ENCODE results near the gene EPDR1. TPM values are rescaled to one million over a fixed set of nuclear protein-coding genes. Genes with fewer than 3 reads are reported as not detected.

The EPDR1 gene
- total RNA-seq, 1 donor = 123 TPM

- no peak overlapping the region for H2AFZ ChIP-seq (ENCODE audit: low read length)
- no peaks in the 10 kb centered on the region for H4K20me1 ChIP-seq (ENCODE audit: insufficient read depth, low read length)
- H3K36me3 ChIP-seq (ENCODE audit: insufficient read depth, low read length) = no peaks in the 10 kb centered on the region
- H3K27me3 ChIP-seq (ENCODE audit: insufficient read depth, low read length) = no peaks in the 10 kb centered on the region
- H3K27ac ChIP-seq (ENCODE audit: low read depth, low read length) = no peak overlapping the region
- DNase-seq (ENCODE audit: insufficient read length, low spot score, missing footprints) = no peak
- H3K4me2 ChIP-seq (ENCODE audit: insufficient read depth, low read length) = no peak overlapping the region
- no peak for TF ChIP-seq CTCF (IDR thresholded peaks at IDR 0.05; ENCODE audit: extremely low read depth, low read depth, low read length)
- no peaks in the 10 kb centered on the region for H3K9me3 ChIP-seq (ENCODE audit: low read depth, low read length)
- no peak overlapping the region for H3K4me3 ChIP-seq (ENCODE audit: insufficient read depth, low read length)
- no peaks in the 10 kb centered on the region for H3K79me2 ChIP-seq (ENCODE audit: insufficient read depth, low read length)
- no peaks in the 10 kb centered on the region for H3K4me1 ChIP-seq (ENCODE audit: insufficient read depth, low read length)
Observed at GRCh38 chr7:37957221-37957970, 37.0 kb downstream of the EPDR1 start.

GRCh38 chr7:37960483-37960882 is 40.0 kb downstream of the EPDR1 start:
- H3K4me3 ChIP-seq (ENCODE audit: insufficient read depth, low read length) = no peak overlapping the region
- DNase-seq (ENCODE audit: insufficient read length, low spot score, missing footprints) = no peak
- H3K27ac ChIP-seq (ENCODE audit: low read depth, low read length) = no peak overlapping the region
- no peaks in the 10 kb centered on the region for H3K79me2 ChIP-seq (ENCODE audit: insufficient read depth, low read length)
- TF ChIP-seq CTCF (IDR thresholded peaks at IDR 0.05; ENCODE audit: extremely low read depth, low read depth, low read length) = no peak
- no peak overlapping the region for H3K4me2 ChIP-seq (ENCODE audit: insufficient read depth, low read length)
- no peaks in the 10 kb centered on the region for H3K36me3 ChIP-seq (ENCODE audit: insufficient read depth, low read length)
- no peaks in the 10 kb centered on the region for H4K20me1 ChIP-seq (ENCODE audit: insufficient read depth, low read length)
- H3K9me3 ChIP-seq (ENCODE audit: low read depth, low read length) = no peaks in the 10 kb centered on the region
- H3K4me1 ChIP-seq (ENCODE audit: insufficient read depth, low read length) = no peaks in the 10 kb centered on the region
- H3K27me3 ChIP-seq (ENCODE audit: insufficient read depth, low read length) = no peaks in the 10 kb centered on the region
- no peak overlapping the region for H2AFZ ChIP-seq (ENCODE audit: low read length)

- H3K27me3 ChIP-seq (ENCODE audit: insufficient read depth, low read length) = no peaks in the 10 kb centered on the region
- no peak for DNase-seq (ENCODE audit: insufficient read length, low spot score, missing footprints)
- TF ChIP-seq CTCF (IDR thresholded peaks at IDR 0.05; ENCODE audit: extremely low read depth, low read depth, low read length) = no peak
- H3K4me2 ChIP-seq (ENCODE audit: insufficient read depth, low read length) = no peak overlapping the region
- no peak overlapping the region for H2AFZ ChIP-seq (ENCODE audit: low read length)
- H3K79me2 ChIP-seq (ENCODE audit: insufficient read depth, low read length) = no peaks in the 10 kb centered on the region
- H3K9me3 ChIP-seq (ENCODE audit: low read depth, low read length) = no peaks in the 10 kb centered on the region
- H3K4me1 ChIP-seq (ENCODE audit: insufficient read depth, low read length) = no peaks in the 10 kb centered on the region
- no peaks in the 10 kb centered on the region for H3K36me3 ChIP-seq (ENCODE audit: insufficient read depth, low read length)
- H4K20me1 ChIP-seq (ENCODE audit: insufficient read depth, low read length) = no peaks in the 10 kb centered on the region
- H3K4me3 ChIP-seq (ENCODE audit: insufficient read depth, low read length) = no peak overlapping the region
- no peak overlapping the region for H3K27ac ChIP-seq (ENCODE audit: low read depth, low read length)
Observed at GRCh38 chr7:37961251-37961650, 40.8 kb downstream of the EPDR1 start.

- Histone ChIP-seq H3K79me2 (ENCODE audit: insufficient read depth, low read length) (no peaks in the 10 kb centered on the region), H3K4me1 (ENCODE audit: insufficient read depth, low read length) (no peaks in the 10 kb centered on the region), H3K27me3 (ENCODE audit: insufficient read depth, low read length) (no peaks in the 10 kb centered on the region), H3K9me3 (ENCODE audit: low read depth, low read length) (no peaks in the 10 kb centered on the region), H3K4me2 (ENCODE audit: insufficient read depth, low read length) (no peak overlapping the region), H3K27ac (ENCODE audit: low read depth, low read length) (no peak overlapping the region), H3K36me3 (ENCODE audit: insufficient read depth, low read length) (no peaks in the 10 kb centered on the region), H2AFZ (ENCODE audit: low read length) (no peak overlapping the region), H3K4me3 (ENCODE audit: insufficient read depth, low read length) (no peak overlapping the region), H4K20me1 (ENCODE audit: insufficient read depth, low read length) (no peaks in the 10 kb centered on the region)
- TF ChIP-seq CTCF (IDR thresholded peaks at IDR 0.05; ENCODE audit: extremely low read depth, low read depth, low read length) = no peak
- no peak for DNase-seq (ENCODE audit: insufficient read length, low spot score, missing footprints)
Observed at GRCh38 chr7:37964196-37964595, 43.8 kb downstream of the EPDR1 start.

All from osteoblast (primary cell).